Spleen (tissue), 7 donors: ENCODE results near the gene DAB1.

Experiments
- POLR2AphosphoS5 ChIP-seq, 3 donors: sonication (generic); formaldehyde crosslinking; IDR thresholded peaks; one replicate each; pipeline ENCODE4 v1.5.1; 2017; ENCODE audit warnings: antibody characterized with exemption in 3 of 3
- TF ChIP-seq, protein P1 (sequence below), 11 experiments: fragments of 200-600 bp in 7 of 11; fragments of 450-650 bp in 4 of 11; sonication (generic) in 4 of 11; IDR thresholded peaks in 8 of 11; conservative IDR thresholded peaks in 3 of 11; 1 replicate in 7 of 11; 2 replicates in 4 of 11; pipeline versions ENCODE4 v1.4.0 to v1.8.0; 2016 to 2021; ENCODE audit warnings: antibody characterized with exemption in 11 of 11, inconsistent platforms in 4 of 11, mild to moderate bottlenecking in 1 of 11
- donor health status: DM: no; HTN: no; CAD: no; lungs with moderate emphysema.
- donor health status: DM: no; HTN: no; CAD: no.
- donor health status: DM: no; HTN: no; CAD: no.

DNA sequence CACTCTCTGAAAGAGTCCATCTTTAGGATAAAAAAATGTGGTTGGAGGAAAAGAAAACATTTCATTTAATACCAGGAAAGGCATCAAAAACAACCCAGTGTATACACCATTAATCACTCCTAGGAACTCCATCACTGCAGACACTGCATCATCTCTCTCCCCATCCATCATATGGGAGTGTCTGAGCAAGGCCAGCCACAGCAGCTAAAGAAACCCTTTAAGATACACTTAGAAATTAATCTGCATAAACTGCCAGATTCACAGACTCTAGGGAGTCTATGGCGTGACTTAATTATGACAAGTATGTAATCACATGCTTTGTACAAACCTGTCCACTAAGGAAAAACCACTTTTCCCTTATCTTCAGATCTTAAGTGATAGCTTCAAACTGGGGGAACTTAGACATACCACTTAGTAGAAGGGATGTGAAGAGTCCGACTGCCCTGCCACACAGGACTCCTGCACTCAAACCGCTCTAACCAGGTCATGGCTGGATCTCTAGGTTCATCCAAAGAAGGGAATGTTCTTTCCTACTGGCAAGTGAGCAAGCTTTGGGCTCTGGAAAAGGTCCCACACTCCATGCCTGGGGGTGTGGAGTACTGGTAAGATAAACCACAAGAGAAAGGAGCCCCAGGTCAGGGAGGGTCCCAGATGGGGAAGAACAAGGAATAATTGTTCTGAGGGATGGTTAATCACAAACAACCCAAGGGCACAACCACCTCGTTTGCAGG lies 397.1 kb downstream of the DAB1 start:
- TF ChIP-seq POLR2AphosphoS5 (IDR thresholded peaks at IDR 0.05) = no peak
- TF ChIP-seq, protein P1, sequence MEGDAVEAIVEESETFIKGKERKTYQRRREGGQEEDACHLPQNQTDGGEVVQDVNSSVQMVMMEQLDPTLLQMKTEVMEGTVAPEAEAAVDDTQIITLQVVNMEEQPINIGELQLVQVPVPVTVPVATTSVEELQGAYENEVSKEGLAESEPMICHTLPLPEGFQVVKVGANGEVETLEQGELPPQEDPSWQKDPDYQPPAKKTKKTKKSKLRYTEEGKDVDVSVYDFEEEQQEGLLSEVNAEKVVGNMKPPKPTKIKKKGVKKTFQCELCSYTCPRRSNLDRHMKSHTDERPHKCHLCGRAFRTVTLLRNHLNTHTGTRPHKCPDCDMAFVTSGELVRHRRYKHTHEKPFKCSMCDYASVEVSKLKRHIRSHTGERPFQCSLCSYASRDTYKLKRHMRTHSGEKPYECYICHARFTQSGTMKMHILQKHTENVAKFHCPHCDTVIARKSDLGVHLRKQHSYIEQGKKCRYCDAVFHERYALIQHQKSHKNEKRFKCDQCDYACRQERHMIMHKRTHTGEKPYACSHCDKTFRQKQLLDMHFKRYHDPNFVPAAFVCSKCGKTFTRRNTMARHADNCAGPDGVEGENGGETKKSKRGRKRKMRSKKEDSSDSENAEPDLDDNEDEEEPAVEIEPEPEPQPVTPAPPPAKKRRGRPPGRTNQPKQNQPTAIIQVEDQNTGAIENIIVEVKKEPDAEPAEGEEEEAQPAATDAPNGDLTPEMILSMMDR (IDR thresholded peaks at IDR 0.05 in 8 of 11, conservative IDR thresholded peaks at IDR 0.05 in 3 of 11) = no peak
